CD4-positive, alpha-beta T cell treated with Interferon gamma for 1 hour (primary cell): Measurements from ENCODE around the gene LIMK2.
A peak's percentile ranks its signal among the peaks of the same experiment; 100 is the strongest.
"Not testable (repeated sequence)": the region's sequence is repeated elsewhere in the genome, so short reads cannot be mapped to it uniquely, and the experiment has no call there.

Source experiments
- DNase-seq: peaks from one replicate; pipeline ENCODE4 v3.0.0-alpha.2; 2020

LIMK2 gene

DNA sequence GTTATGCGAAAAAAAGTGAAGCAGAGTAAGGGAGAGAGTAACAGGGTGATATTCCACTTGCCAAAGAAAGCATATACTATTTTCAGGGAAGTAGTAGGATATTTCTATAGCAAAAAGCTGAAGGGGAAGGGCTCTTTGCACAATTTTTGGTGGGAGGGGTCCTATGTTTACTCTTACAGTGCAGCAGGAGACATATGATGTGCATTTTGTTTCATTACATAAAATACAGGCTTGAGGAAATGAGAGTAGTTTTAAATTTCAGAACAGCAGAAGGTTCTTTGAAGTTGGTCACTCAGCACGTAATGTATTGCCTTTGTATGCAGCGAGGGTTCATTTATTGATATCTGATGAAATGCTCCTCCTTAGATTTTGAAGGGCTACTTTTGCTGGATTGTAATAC is 83.3 kb downstream of the LIMK2 start:
- DNase-seq, result no peak

- no peak for DNase-seq
Measured at GRCh38 chr22:31295831-31296657, 83.9 kb downstream of the LIMK2 start.

- no peak for DNase-seq
Measured at GRCh38 chr22:31300896-31301295, 88.8 kb downstream of the LIMK2 start.

GRCh38 chr22:31302006-31302405 is 89.9 kb downstream of the LIMK2 start:
- DNase-seq, result no peak

GRCh38 chr22:31302537-31302936 is 90.4 kb downstream of the LIMK2 start:
- DNase-seq, result no peak

- no peak for DNase-seq
Measured at GRCh38 chr22:31305194-31305593, 93.1 kb downstream of the LIMK2 start.

- no peak for DNase-seq
Measured at GRCh38 chr22:31308181-31308580, 96.1 kb downstream of the LIMK2 start.

DNA sequence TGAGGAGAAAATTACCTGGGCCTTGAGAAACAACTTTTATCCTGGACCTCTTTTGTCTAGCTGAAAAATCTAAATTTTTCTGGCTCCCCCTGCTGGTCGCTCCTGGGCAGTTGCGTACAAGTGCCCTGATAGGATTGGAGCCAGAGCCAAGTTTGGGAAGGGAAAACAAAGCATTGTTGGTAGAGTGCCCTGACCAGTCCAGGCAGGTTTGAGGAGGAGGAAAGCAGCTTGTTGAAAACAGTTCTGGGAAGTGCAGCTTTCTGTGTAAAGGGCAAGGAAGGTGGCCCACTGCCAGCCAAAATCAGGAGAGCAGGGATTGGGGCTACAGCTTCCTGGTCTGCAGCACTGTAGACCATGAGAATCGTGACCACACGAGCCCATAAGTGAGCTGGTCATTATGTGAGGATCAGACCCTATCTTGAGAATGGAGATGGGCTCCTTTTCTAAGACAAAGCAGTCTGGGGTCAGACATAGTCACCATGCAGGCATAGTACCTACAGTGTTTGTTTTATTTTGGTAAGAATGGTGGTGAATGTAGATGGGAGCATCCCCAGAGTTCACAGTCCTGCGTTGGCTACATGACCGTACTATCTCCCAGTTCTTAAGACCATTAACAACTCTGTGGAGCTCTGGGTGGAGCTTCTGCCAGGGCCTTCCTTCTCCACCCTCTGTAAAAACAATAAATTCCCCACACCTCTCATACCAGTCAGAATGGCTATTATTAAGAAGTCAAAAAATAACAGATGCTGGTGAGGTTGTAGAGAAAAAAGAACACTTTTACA is 101.5 kb downstream of the LIMK2 start:
- DNase-seq, result peak; percentile 41

DNA sequence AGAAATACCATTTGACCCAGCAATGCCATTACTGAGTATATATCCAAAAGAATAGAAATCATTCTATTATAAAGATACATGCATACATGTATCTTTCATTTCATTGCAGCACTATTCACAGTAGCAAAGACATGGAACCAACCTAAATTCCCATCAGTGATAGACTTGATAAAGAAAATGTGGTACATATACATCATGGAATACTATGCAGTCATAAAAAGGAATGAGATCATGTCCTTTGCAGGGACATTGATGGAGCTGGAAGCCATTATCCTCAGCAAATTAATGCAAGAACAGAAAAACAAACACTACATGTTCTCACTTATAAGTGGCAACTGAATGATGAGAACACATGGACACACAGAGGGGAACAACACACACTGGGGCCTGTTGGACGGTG is 102.1 kb downstream of the LIMK2 start:
- DNase-seq, result not testable (repeated sequence)

GRCh38 chr22:31321421-31321820 is 109.3 kb downstream of the LIMK2 start:
- no peak for DNase-seq

GRCh38 chr22:31323578-31324550 is 111.8 kb downstream of the LIMK2 start:
- DNase-seq, result no peak

DNA sequence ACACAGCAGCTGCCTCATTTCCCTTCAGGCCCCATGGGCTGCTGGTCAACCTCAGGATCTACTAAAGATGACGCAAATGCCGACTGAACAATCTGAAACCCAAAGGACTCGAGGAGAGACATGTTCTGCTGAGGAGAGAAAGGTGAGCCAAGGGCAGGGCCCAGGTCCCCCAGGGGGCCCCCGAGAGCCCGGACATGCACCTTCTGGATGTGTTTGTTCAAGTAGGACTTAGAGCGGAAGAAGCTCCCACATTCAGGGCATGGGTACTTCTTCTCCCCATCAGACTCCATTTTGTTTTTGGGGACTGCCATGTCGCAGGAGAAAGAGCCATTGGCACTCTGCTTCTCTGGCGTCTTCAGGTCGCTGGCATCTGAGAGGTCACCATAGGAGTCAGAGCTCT is 114.8 kb downstream of the LIMK2 start:
- DNase-seq, result no peak

- DNase-seq, result no peak
Measured at GRCh38 chr22:31327806-31328543, 115.9 kb downstream of the LIMK2 start.

GRCh38 chr22:31328544-31328960 is 116.5 kb downstream of the LIMK2 start:
- DNase-seq, result no peak

DNA sequence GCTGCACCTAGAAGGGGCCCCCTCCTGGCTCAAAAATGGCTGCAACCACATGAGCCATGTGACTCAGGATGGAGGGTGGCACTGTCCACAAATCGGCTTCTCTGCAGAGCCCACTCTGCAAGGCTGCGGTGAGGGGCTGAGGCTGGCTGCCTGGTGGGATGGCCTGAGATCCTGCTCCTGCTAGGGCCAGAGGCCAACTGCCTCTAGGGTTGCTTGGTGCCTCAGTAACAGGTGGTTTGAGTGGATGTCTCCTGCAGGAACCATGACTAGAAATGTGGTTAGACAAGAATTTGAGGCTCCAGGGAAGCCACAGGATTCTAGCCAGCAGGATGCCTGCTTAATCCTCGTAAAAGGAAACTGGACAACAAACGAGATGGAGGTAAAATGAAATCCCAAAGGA is 116.9 kb downstream of the LIMK2 start:
- DNase-seq, result no peak
